HepG2 (cell line): Measurements from ENCODE around the gene HTATIP2. TPM values are rescaled to one million over a fixed set of nuclear protein-coding genes. Genes with fewer than 3 reads are reported as not detected.

ENCODE experiments used
- ATAC-seq: fragments of 200-7000 bp; cut with Tn5 transposase; 3 replicates; pipeline ENCODE4 v1.9.1; 2020; ENCODE audit warnings: mild to moderate bottlenecking, moderate library complexity
- BruUV-seq: library from RNA; stranded (reverse); fragments of 400-500 nt; replicated peaks from 2 replicates; lab custom pipeline; 2021; lab: Mats Ljungman, UMichigan
- CTCF ChIA-PET: fragments of 300-600 bp; formaldehyde crosslinking; extraction: SDS; loops from one replicate; lab custom pipeline; 2021; ENCODE audit warnings: low total read pairs, inconsistent platforms, low intra/inter-chr PET ratio; lab: Yijun Ruan, JAX
- POLR2A ChIA-PET: fragments of 350-600 bp; sonication (Branson Sonifier 250); formaldehyde crosslinking; loops from one replicate; lab custom pipeline; 2020; ENCODE audit warnings: antibody characterized with exemption, inconsistent platforms; lab: Yijun Ruan, JAX
- DNase-seq: peaks from one replicate; pipeline ENCODE4 v3.0.0-alpha.2; 2015; ENCODE audit warnings: low spot score
- FAIRE-seq: peaks from 3 replicates; lab custom pipeline; 2011; peaks lifted over from hg19 to GRCh38; lab: Jason Lieb, UNC
- H2AFZ ChIP-seq: one replicate; pipeline ENCODE4 v1.6.1; 2011; ENCODE audit warnings: low read length, inconsistent platforms
- H3K27ac ChIP-seq: fragments of 300-600 bp; 3 replicates; pipeline ENCODE4 v1.8.0; 2011; ENCODE audit warnings: mixed run types, mild to moderate bottlenecking, mixed read lengths, low read length, inconsistent platforms; ENCODE audit not compliant: insufficient read depth; ENCODE audit errors: extremely low read length
- H3K27me3 ChIP-seq, 2 experiments: fragments of 200-600 bp in 1 of 2; 2 replicates in 1 of 2; 3 replicates in 1 of 2; pipeline versions ENCODE4 v1.6.0 to v1.8.0; 2011; ENCODE audit warnings: low read length in 2 of 2, mild to moderate bottlenecking in 2 of 2, moderate library complexity in 2 of 2, inconsistent platforms in 1 of 2; ENCODE audit not compliant: insufficient read depth in 2 of 2, control insufficient read depth in 1 of 2
- H3K36me3 ChIP-seq, 2 experiments: fragments of 200-600 bp in 1 of 2; replicated peaks in 1 of 2; 2 replicates in 1 of 2; 3 replicates in 1 of 2; pipeline versions ENCODE4 v1.5.1 to v1.8.0; 2011; ENCODE audit warnings: low read length in 2 of 2, inconsistent platforms in 1 of 2; ENCODE audit not compliant: insufficient read depth in 2 of 2, control insufficient read depth in 1 of 2
- H3K4me1 ChIP-seq: 2 replicates; pipeline ENCODE4 v1.5.1; 2012; ENCODE audit warnings: low read length, inconsistent platforms; ENCODE audit not compliant: insufficient read depth
- H3K4me2 ChIP-seq: 2 replicates; pipeline ENCODE4 v1.6.0; 2011; ENCODE audit warnings: low read depth, low read length, inconsistent platforms
- H3K4me3 ChIP-seq, 3 experiments: fragments of 200-600 bp in 1 of 3; sonication (generic), shearing (Covaris generic) in 1 of 3; replicated peaks in 1 of 3; 2 replicates each; pipeline ENCODE4 v1.5.1; 2011 to 2016; ENCODE audit warnings: low read length in 3 of 3, inconsistent platforms in 2 of 3, low read depth in 2 of 3, mild to moderate bottlenecking in 2 of 3, control low read depth in 1 of 3, mixed read lengths in 1 of 3; ENCODE audit not compliant: insufficient read depth in 1 of 3
- H3K79me2 ChIP-seq: one replicate; pipeline ENCODE4 v1.6.1; 2011; ENCODE audit warnings: low read length, inconsistent platforms; ENCODE audit not compliant: insufficient read depth
- H3K9ac ChIP-seq: 2 replicates; pipeline ENCODE4 v1.6.0; 2011; ENCODE audit warnings: mild to moderate bottlenecking, low read depth, low read length, inconsistent platforms; ENCODE audit not compliant: insufficient read depth
- H3K9me3 ChIP-seq: 2 replicates; pipeline ENCODE4 v1.5.1; 2012; ENCODE audit warnings: mild to moderate bottlenecking, low read length
- H4K20me1 ChIP-seq: 2 replicates; pipeline ENCODE4 v1.6.0; 2011; ENCODE audit warnings: inconsistent platforms, mild to moderate bottlenecking, low read length, moderate library complexity; ENCODE audit not compliant: insufficient read depth
- ERF ChIP-seq: IDR thresholded peaks from 2 replicates; pipeline ENCODE4 v1.6.1; 2018; ENCODE audit warnings: missing biosample characterization, missing genetic modification reagents
- ESRRA ChIP-seq: sonication (generic); formaldehyde crosslinking; IDR thresholded peaks from 2 replicates; pipeline ENCODE4 v1.5.1; 2020; ENCODE audit warnings: mild to moderate bottlenecking, low read depth, missing genetic modification reagents
- FOSL2 ChIP-seq: sonication (generic); formaldehyde crosslinking; IDR thresholded peaks from 2 replicates; pipeline ENCODE4 v1.4.0; 2020; ENCODE audit warnings: missing genetic modification reagents
- RBAK ChIP-seq: sonication (generic); formaldehyde crosslinking; IDR thresholded peaks from 2 replicates; pipeline ENCODE4 v1.5.1; 2020; ENCODE audit warnings: mild to moderate bottlenecking, missing genetic modification reagents
- THYN1 ChIP-seq: sonication (generic); formaldehyde crosslinking; IDR thresholded peaks from 2 replicates; pipeline ENCODE4 v1.8.1; 2023; ENCODE audit warnings: low read depth, mild to moderate bottlenecking, moderate library complexity, missing genetic modification reagents, borderline replicate concordance
- ZBTB38 ChIP-seq: sonication (generic); formaldehyde crosslinking; IDR thresholded peaks from 2 replicates; pipeline ENCODE4 v1.5.1; 2020; ENCODE audit warnings: mild to moderate bottlenecking, missing genetic modification reagents
- ZNF512B ChIP-seq: sonication (generic); formaldehyde crosslinking; IDR thresholded peaks from 2 replicates; pipeline ENCODE4 v1.5.1; 2020; ENCODE audit warnings: missing genetic modification reagents, mild to moderate bottlenecking, borderline replicate concordance
- ZNF605 ChIP-seq: sonication (generic); formaldehyde crosslinking; IDR thresholded peaks from 2 replicates; pipeline ENCODE4 v1.8.0; 2022; ENCODE audit warnings: mild to moderate bottlenecking, missing genetic modification reagents
- WGBS: methylation state at CpG from one replicate; pipeline ENCODE4 v1.1.6; 2017; ENCODE audit warnings: low lambda C conversion rate; 5-methylcytosine and 5-hydroxymethylcytosine counted together
- in situ Hi-C: cut with HindIII; loops from 2 replicates; pipeline ENCODE4 v1.10.0; 2017; ENCODE audit warnings: low pct_unique_long_range_greater_than_20kb; ENCODE audit not compliant: extremely low pct_ligation_motif_present
- intact Hi-C: fragments of 100-400 bp; cut with micrococcal nuclease; formaldehyde crosslinking; loops from one replicate; pipeline ENCODE4 v1.10.0; 2022; ENCODE audit not compliant: unreplicated experiment
- polyA plus RNA-seq, 8 experiments: library from polyadenylated mRNA; depleted of rRNA in 3 of 8; stranded (reverse) in 7 of 8; unstranded in 1 of 8; fragments of >200 nt; fragmentation: Illumina TruSeq in 4 of 8; extraction: Trizol in 4 of 8; gene quantifications; 2 replicates each; pipeline versions ENCODE4 v1.2.1 to v1.2.3, GENCODE V29; 2011 to 2016; ENCODE audit warnings: low read depth in 4 of 8, missing spikeins in 1 of 8, mixed read lengths in 1 of 8; ENCODE audit not compliant: insufficient read depth in 1 of 8
- total RNA-seq, 5 experiments: library from RNA; depleted of rRNA; stranded (reverse); fragments of >200 nt; fragmentation: Illumina TruSeq; extraction: Trizol; gene quantifications; 2 replicates each; pipeline ENCODE4 v1.2.3, GENCODE V29; 2016; ENCODE audit warnings: low read depth in 1 of 5

Gene HTATIP2
- total and polyA plus RNA-seq, 2 of the 13 experiments (the other 11 are each of a cell fraction or from before 2014, with no cell fraction given), result not detected

DNA sequence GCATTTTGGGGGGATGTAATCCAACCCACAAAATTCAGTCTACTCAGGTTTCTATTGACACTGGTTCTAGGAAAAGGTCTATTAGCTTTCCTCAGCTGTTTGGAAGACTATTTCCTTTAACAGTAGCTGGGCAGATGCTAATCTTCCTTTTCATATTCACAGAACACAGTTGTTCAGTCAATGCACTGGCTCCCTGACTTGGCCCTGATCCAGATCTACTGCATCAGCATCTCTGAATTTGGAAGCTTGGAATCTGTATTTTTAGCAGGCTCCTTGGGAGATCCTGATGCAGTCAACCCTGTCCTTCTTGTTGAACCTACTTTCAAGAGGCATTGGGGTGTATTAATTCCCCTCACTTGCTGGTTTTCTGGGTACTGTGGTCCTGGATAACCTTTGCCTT is 6.3 kb downstream of the HTATIP2 start (continued):
- TF ChIP-seq ZNF512B (CRISPR knock-in tag) (no peak), ZBTB38 (no peak)
- TF ChIP-seq, all 625 proteins: peak for 0

- ATAC-seq, result no peak
- CTCF ChIA-PET, result no interaction called here
- intact Hi-C loops (no loop called here), in situ Hi-C loops (no loop called here)
- Histone ChIP-seq H3K9ac (no peak overlapping the region), H3K79me2 (no peaks in the 10 kb centered on the region), H3K27ac (no peak overlapping the region), H4K20me1 (no peaks in the 10 kb centered on the region), H3K4me1 (peaks cover 20% of the 10 kb centered on the region), H3K36me3 (no peaks in the 10 kb centered on the region), H2AFZ (no peak overlapping the region), H3K27me3 (no peaks in the 10 kb centered on the region; a peak in 1 of 5 replicates), H3K4me2 (no peak overlapping the region), H3K4me3 (no peak overlapping the region), H3K9me3 (no peaks in the 10 kb centered on the region)
- 27% methylated on average over 5 of the region's 5 CpGs for WGBS
- FAIRE-seq, result no peak
- BruUV-seq, result no TSS peak
- no peak for DNase-seq
- POLR2A ChIA-PET, result no interaction called here
- no peak for TF ChIP-seq THYN1 (CRISPR knock-in tag)
- TF ChIP-seq ZNF605 (CRISPR knock-in tag), result no peak
- no peak for TF ChIP-seq ESRRA (CRISPR knock-in tag)
- TF ChIP-seq ERF (CRISPR knock-in tag), result no peak
- TF ChIP-seq RBAK, result no peak
- TF ChIP-seq FOSL2, result no peak
Measured at GRCh38 chr11:20372081-20372626, 8.6 kb downstream of the HTATIP2 start.
